Measurements from ENCODE around the gene DUOXA1.
"Not testable (repeated sequence)": the region's sequence is repeated elsewhere in the genome, so short reads cannot be mapped to it uniquely, and the experiment has no call there.

The DUOXA1 gene

DNA sequence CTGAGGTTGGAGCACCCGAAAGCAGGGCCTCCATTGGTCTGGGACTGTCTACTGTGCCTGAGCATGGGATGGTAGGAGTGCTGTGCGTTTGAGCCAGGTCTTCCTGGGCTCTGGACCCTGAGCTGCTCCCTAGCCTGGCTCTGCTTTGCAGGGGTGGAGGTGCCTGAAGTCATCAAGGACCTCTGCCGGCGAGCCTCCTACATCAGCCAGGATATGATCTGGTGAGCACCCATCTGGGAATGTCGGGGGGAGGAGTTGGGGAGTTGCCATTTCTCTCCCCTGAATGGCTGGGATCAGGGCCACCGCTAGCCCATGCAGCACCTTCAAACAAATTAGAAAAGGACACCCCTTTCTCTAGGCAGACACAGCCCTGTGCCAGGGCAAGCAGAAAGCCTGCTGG, 20.8 kb upstream of the DUOXA1 start:
- DNase-seq = no peak

GRCh38 chr15:45149060-45149459, 19.4 kb upstream of the DUOXA1 start:
- DNase-seq = no peak

DNA sequence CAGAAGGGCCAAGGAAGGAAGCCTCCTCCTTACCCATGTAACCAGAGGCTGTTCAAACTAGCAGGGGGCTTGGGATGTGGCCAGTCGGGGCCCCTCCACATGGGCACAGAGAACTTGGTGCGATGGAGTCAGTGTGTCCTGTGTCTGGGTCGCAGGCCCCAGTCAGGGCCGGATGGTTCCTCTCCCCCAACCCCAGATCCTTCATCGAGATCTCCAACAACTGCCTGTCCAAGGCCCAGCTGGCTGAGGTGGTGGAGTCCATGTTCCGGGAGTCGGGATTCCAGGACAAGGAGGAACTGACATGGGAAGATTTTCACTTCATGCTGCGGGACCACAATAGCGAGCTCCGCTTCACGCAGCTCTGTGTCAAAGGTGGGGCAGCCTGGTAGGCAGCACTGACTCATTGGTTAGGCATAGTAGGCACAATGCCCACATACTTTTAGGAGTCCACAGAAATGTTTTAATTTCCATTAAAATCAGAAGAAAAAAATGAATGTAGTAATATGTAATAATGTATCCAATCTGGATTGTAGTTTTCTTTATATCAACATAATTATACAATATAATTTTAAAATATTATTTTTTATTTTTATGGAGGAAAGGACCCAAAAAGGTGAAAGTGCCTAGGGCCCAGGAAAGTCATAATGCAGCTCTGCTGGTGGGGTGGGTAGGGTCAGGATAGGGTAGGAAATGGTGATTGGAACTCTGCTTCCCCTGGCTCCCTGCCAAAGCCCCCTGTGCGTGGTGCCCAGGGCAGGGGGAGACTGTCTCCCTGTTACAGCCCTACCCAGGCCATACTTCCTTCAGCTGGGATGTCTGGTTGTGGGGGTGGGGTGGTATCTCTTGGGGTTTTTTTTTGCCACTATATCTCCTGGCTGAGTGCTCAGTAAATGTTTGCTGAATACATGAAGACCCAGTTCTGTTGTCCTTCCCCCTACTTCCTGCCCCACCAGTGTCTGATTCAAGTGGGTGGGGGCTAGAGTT, 18.7 kb upstream of the DUOXA1 start:
- no peak for DNase-seq

DNA sequence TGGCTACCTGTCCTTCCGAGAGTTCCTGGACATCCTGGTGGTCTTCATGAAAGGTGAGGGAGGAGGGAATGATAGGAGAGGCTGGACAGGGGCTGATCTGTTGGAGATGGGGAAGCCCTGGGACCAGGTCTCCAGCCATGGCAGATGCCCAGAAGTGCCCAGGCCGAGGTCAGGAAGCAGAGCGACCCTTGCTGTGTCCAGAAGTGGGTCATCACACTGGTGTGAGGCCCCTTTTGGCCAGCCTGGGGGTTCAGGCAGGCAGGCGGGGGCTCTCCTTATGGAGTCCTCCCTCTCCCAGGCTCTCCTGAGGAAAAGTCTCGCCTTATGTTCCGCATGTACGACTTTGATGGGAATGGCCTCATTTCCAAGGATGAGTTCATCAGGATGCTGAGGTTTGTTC, 17.9 kb upstream of the DUOXA1 start:
- no peak for DNase-seq

- no peak for DNase-seq
These were observed 16.7 kb upstream of the DUOXA1 start for GRCh38 chr15:45146405-45146804.

GRCh38 chr15:45144775-45145174, 15.1 kb upstream of the DUOXA1 start:
- no peak for DNase-seq

GRCh38 chr15:45143946-45144345, 14.3 kb upstream of the DUOXA1 start:
- DNase-seq = no peak

- no peak for DNase-seq
These were observed 13.4 kb upstream of the DUOXA1 start for GRCh38 chr15:45143056-45143455.

GRCh38 chr15:45141386-45141785, 11.7 kb upstream of the DUOXA1 start:
- DNase-seq = no peak

GRCh38 chr15:45140557-45141250, 11.0 kb upstream of the DUOXA1 start:
- DNase-seq = no peak

DNA sequence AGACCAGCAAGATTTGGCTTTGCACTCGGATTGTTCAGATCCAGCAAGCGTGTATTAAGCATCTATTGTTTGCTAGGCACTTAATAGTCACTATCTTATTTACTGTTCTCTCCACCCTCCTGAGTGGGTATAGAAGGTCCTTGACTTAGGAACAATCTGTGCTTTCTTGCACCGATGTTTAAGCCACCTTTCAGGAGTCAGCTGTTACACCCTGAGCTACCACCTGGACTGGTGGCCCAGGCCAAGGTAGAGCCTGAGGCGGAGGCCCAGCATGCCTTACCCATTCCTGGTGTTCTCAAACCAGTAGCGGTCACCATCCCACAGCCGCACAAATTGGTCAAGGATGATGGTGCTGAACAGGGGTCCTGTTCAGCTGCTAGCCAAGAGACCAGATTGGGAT, 10.1 kb upstream of the DUOXA1 start:
- no peak for DNase-seq

DNA sequence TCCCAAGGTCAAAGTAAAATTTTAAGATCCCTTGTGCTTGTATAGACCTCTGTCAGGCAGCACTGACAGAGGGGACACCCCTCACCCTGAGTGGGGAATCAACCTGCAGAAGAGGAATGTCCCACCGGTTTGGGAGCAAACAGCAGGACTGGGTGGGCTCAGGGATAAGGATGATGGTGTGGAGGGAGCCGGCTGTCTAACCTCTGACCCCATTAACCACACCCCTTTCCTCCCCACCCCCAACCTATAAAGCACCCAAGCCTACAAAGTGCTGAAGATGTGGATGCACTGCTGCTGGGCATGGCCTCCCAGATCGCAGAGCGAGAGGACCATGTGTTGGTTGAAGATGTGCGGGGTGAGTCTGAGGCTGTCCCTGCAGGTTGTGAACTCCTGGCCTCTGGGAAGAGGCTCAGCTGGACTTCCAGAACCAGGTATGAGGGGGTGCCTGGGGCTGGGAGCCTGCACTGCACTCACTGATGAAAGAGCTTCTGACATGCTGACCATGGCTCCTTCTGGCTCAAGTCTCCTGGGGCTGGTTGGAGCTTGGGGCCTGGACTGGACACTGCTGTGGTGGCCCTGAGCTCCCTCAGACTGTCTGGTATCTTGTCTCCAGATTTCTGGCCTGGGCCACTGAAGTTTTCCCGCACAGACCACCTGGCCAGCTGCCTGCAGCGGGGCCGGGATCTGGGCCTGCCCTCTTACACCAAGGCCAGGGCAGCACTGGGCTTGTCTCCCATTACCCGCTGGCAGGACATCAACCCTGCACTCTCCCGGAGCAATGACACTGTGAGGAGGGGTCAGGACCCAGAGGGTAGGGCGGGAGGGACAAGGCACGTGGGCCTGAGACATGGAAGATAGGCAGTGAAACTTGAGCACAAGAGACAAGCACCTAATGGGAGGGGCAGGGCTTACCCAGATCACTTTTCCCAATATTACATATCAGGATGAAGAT, 9.4 kb upstream of the DUOXA1 start:
- no peak for DNase-seq

DNA sequence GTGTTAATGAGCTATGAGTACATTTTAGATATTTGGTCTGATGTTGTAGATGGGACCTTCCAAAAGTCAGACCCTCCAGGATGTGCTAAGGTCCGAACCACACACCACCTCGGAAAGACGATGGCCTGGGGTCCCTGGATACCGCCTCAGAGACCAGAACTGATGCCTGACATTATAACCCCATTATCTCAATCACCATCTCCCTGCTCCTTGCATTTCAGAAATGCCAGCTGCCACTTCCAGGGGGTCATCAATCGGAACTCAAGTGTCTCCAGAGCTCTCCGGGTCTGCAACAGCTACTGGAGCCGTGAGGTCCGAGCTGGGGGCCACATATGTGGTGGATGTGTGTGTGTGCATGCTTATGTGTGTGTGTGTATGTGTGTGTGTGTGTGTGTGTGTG, 8.0 kb upstream of the DUOXA1 start:
- DNase-seq = no peak

DNA sequence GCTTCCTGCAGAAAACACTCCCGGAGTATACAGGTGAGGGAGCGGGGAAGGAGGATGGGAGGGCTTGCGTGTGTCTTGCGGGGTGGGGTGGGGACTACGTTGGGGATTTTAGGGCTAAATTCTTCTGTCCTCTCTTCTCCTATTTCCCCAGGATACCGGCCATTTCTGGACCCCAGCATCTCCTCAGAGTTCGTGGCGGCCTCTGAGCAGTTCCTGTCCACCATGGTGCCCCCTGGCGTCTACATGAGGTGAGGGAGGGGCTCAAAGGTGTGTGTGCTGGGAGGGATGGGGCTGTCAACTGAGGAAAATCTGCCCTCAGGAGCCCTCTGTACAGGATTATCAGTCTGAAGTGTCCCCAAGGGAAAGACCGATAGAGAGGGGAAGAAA, 6.7 kb upstream of the DUOXA1 start:
- no peak for DNase-seq

DNA sequence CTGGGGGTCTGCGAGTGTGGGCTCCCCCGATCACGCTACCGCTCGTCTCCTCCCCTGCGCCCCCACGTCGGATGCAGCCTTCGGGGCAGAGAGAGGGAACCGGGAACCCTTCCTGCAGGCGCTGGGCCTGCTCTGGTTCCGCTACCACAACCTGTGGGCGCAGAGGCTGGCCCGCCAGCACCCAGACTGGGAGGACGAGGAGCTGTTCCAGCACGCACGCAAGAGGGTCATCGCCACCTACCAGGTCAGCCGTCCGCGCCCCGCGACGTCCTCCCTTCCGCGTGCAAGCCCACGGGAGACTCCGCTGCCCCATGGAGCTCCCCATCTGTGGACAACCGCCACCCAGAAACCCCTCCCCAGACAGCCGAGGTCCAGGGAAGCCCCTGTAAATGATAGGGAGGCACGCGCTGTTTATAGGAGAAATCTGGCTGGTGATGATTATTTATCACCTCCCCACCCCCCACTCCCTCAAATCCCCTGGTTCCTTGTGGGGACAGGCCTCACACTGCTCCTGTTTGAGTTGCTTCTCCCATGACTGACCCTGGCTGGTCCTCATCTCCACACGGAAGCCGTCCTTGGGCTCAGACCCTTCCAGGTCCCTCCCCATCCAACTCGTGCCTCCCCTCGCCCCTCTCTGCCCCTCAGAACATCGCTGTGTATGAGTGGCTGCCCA, 6.2 kb upstream of the DUOXA1 start:
- DNase-seq = not testable (repeated sequence)

DNA sequence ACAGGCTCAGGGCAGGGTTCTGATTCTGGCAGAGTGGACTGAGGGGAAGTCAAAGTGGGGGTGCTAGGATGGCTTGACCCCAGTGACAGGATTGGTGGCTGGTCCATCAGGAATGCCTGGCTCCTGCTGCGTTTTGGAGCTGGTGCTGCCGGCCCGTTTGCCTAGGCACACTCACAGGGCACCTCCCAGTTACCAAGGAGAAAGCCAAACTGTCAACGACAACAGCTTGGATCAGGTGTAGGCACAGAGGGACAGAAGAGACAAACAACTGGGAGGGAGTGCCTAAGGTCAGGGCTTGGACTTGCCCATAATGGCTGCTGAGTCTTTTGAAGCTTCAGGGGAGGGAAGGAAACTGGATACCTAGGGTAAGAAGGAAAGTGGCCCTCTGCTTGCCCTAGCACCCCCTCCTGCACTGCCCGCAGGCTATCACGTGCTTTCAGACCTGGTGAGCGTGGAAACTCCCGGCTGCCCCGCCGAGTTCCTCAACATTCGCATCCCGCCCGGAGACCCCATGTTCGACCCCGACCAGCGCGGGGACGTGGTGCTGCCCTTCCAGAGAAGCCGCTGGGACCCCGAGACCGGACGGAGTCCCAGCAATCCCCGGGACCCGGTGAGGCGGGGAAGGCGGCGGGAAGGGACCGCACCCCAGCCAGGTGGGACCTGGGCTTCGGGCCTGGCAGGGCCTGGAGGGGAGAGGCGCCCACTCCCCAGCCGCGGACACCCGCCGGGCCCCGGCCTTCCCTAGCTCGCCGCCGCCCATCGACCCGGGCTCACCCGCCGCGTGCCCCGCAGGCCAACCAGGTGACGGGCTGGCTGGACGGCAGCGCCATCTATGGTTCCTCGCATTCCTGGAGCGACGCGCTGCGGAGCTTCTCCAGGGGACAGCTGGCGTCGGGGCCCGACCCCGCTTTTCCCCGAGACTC, 5.3 kb upstream of the DUOXA1 start:
- DNase-seq = no peak

GRCh38 chr15:45134046-45134445, 4.4 kb upstream of the DUOXA1 start:
- no peak for DNase-seq

GRCh38 chr15:45133561-45133920, 3.9 kb upstream of the DUOXA1 start:
- peak in 1 of 2 experiments; percentile 19 for DNase-seq

GRCh38 chr15:45132844-45133560, 3.3 kb upstream of the DUOXA1 start:
- DNase-seq = no peak

DNA sequence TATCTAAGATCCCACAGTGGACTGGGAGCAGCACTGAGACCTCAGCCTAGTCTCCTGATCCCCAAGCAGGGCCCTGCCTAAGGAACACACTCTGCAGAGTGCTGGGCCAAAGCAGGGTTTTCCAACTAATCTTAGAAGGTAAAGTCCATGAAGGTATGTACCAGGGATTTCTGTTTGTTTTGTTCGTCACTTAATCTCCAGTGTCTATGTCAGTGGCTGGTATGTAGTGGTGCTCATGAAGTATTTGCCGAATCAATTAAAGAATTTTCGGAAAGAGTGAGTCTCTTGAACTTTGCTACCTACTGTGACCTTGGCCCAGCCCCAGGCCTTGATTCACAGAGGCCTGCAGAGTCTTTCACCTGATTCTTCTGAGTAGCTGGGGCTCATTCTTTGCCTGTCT, 1.8 kb upstream of the DUOXA1 start:
- no peak for DNase-seq
